ENCODE results near the gene ROM1.

ROM1 gene

DNA sequence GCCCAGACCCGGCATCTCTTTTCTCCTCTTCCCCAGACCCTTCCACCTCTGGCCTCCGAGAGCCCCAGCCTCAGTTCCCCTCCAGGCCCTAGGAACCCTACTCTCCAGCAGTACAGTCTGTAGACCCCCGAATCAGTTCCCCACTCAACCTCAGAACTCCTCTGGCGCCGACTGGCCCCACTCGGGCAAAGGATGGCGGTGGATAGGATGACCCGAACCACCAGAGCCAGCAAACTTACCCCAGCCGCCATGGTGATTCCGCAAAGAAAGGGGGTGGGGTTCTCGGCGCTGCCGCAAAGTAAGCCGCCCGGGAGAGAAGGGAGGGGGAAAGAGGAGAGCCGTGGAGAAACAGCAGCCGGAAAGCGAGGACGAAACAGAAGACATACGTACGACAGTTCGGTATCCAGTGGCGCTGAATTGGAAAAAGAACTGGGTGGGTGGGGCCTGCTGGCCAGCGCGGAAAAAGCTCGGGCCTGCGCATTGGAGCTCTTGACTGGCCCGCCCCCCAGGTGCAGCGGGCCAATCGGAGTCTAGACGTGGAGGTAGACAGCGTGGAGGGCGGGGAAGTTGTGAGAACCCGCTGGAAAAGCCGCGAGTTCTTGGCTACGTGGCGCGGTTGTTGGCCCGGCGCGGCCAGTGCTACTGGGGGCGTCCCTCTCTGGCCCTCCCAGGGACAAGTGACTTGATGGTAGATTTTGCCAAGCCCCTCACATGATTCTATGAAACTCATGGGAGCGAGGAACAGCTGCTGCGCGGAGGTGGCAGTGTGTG, 39.3 kb upstream of the ROM1 start, which contains the start of gene EEF1G:
Gene EEF1G, minus strand, starts transcription at position 300 of the 771 bp plus-strand sequence. Its CDS starts 49 bp downstream, at position 251.
- H3K36me3 ChIP-seq (ENCODE audit: low read depth): peaks cover 50% of the 10 kb centered on the region
- H3K27ac ChIP-seq (ENCODE audit: poor library complexity, severe bottlenecking): peak within 1 kb of the TSS; percentile 79
- no peaks in the 10 kb centered on the region for H3K27me3 ChIP-seq (ENCODE audit: insufficient read depth, poor library complexity, severe bottlenecking)
- peaks cover 7% of the 10 kb centered on the region for H3K4me1 ChIP-seq (ENCODE audit: insufficient read depth, poor library complexity, severe bottlenecking)
- H3K4me3 ChIP-seq (ENCODE audit: severe bottlenecking): peak within 1 kb of the TSS; percentile 61
- TF ChIP-seq, protein P1, sequence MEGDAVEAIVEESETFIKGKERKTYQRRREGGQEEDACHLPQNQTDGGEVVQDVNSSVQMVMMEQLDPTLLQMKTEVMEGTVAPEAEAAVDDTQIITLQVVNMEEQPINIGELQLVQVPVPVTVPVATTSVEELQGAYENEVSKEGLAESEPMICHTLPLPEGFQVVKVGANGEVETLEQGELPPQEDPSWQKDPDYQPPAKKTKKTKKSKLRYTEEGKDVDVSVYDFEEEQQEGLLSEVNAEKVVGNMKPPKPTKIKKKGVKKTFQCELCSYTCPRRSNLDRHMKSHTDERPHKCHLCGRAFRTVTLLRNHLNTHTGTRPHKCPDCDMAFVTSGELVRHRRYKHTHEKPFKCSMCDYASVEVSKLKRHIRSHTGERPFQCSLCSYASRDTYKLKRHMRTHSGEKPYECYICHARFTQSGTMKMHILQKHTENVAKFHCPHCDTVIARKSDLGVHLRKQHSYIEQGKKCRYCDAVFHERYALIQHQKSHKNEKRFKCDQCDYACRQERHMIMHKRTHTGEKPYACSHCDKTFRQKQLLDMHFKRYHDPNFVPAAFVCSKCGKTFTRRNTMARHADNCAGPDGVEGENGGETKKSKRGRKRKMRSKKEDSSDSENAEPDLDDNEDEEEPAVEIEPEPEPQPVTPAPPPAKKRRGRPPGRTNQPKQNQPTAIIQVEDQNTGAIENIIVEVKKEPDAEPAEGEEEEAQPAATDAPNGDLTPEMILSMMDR (IDR thresholded peaks at IDR 0.05; ENCODE audit: poor library complexity, severe bottlenecking): no peak
- peak; percentile 92 for ATAC-seq (ENCODE audit: low read depth)
- no peaks in the 10 kb centered on the region for H3K9me3 ChIP-seq (ENCODE audit: severe bottlenecking)
- DNase-seq (ENCODE audit: low spot score): peak; percentile 99

DNA sequence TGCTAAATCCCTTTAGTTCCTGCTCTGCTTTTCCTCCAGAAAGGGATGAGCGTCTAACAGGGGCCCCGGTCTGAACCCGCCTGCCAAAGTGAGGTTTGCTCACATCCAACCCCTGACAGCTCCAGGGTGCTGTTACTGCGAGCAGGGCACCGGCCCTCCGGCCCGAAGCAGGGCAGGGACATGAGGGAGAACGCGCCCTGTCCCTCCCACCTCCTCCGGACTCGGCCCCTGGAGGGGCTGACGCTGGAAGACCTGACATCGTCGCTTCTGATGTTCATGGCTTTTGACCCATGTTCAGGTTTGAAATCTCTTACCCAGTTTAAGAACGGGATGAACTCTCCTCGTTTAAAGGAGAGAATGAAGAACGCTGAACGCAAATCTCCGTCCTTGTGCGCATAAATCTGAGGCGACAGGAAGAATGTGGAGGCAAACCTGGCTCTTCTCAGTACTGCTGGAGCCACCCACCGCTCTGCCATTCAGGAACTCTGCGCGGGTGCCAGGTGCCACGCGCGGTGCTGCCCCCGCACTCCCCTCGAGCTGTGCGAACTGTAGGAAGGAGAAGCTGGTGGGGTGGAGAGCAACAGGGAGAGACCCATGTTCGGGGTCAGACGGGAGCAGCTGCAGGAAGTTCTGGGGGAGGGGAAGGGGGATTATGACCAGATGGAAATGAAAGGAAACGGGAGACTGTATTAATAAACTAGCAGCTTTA, 38.5 kb upstream of the ROM1 start:
- TF ChIP-seq, protein P1 (IDR thresholded peaks at IDR 0.05; ENCODE audit: poor library complexity, severe bottlenecking): no peak
- Histone ChIP-seq H3K4me1 (ENCODE audit: insufficient read depth, poor library complexity, severe bottlenecking) (peaks cover 7% of the 10 kb centered on the region), H3K27ac (ENCODE audit: poor library complexity, severe bottlenecking) (peak overlapping the region; percentile 79), H3K9me3 (ENCODE audit: severe bottlenecking) (no peaks in the 10 kb centered on the region), H3K4me3 (ENCODE audit: severe bottlenecking) (peak overlapping the region; percentile 61), H3K27me3 (ENCODE audit: insufficient read depth, poor library complexity, severe bottlenecking) (no peaks in the 10 kb centered on the region), H3K36me3 (ENCODE audit: low read depth) (peaks cover 43% of the 10 kb centered on the region)
- no peak for DNase-seq (ENCODE audit: low spot score)
- ATAC-seq (ENCODE audit: low read depth): peak; percentile 28

DNA sequence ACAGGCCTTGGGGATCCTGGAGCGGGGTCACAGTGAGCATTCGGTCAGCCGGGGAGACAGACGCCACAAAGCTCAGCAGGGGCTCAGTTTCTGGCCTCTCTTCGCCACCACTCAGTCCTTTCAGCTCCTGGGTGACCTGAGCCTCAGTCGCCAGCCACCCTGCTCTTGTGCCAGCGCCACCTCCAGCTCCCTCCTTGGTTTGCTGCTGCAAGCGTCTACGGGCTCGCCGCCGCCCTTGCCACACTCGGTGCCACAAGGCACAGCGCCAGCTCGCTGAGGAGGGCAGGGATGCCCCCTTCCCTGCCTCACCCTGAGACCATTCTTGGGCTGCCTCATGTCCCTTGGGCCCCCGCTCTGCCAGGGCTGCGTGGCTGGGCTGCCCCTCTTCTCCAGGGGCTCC, 37.9 kb upstream of the ROM1 start:
- Histone ChIP-seq H3K27ac (ENCODE audit: poor library complexity, severe bottlenecking) (peak overlapping the region; percentile 79), H3K27me3 (ENCODE audit: insufficient read depth, poor library complexity, severe bottlenecking) (no peaks in the 10 kb centered on the region), H3K4me3 (ENCODE audit: severe bottlenecking) (peak overlapping the region; percentile 61), H3K9me3 (ENCODE audit: severe bottlenecking) (no peaks in the 10 kb centered on the region), H3K36me3 (ENCODE audit: low read depth) (peaks cover 42% of the 10 kb centered on the region), H3K4me1 (ENCODE audit: insufficient read depth, poor library complexity, severe bottlenecking) (peaks cover 7% of the 10 kb centered on the region)
- ATAC-seq (ENCODE audit: low read depth) (no peak), DNase-seq (ENCODE audit: low spot score) (no peak)
- TF ChIP-seq, protein P1 (IDR thresholded peaks at IDR 0.05; ENCODE audit: poor library complexity, severe bottlenecking): no peak

DNA sequence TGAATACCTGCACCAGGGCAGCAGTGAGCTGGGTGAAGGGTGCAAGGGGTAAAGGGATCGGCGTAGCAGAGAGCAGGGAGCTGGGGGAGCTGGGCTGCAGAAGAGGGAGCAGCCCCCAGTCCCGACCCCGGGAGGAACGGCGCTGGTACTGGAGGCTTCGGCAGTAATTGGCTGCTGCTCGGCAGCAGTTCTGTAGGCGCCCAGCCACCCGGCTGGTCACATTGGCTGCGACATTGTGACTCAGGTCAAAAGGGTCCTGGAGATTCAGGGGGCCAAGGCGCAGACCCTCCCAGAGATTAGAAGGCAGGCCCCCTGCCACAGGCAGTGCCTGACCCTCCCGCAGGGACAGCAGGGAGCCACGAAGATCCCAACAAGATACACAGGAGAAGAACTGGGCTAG, 37.2 kb upstream of the ROM1 start:
- TF ChIP-seq, protein P1 (IDR thresholded peaks at IDR 0.05; ENCODE audit: poor library complexity, severe bottlenecking): no peak
- no peak overlapping the region for H3K27ac ChIP-seq (ENCODE audit: poor library complexity, severe bottlenecking)
- H3K36me3 ChIP-seq (ENCODE audit: low read depth): peaks cover 38% of the 10 kb centered on the region

More for the DNA sequence above, 37.2 kb upstream of the ROM1 start:
- Histone ChIP-seq H3K27me3 (ENCODE audit: insufficient read depth, poor library complexity, severe bottlenecking) (no peaks in the 10 kb centered on the region), H3K4me3 (ENCODE audit: severe bottlenecking) (no peak overlapping the region), H3K9me3 (ENCODE audit: severe bottlenecking) (no peaks in the 10 kb centered on the region), H3K4me1 (ENCODE audit: insufficient read depth, poor library complexity, severe bottlenecking) (peaks cover 7% of the 10 kb centered on the region)
- ATAC-seq (ENCODE audit: low read depth) (no peak), DNase-seq (ENCODE audit: low spot score) (no peak)
